K562 (cell line): ENCODE data around the gene NBEAL2. TPM values are rescaled to one million over a fixed set of nuclear protein-coding genes. Genes with fewer than 3 reads are reported as not detected.

Experiments
- ATAC-seq: fragments of 200-7000 bp; cut with Tn5 transposase; 3 replicates; pipeline ENCODE4 v1.9.1; 2020; ENCODE audit warnings: moderate library complexity
- BruUV-seq: library from RNA; stranded (reverse); fragments of 400-500 nt; replicated peaks from 2 replicates; lab custom pipeline; 2021; lab: Mats Ljungman, UMichigan
- CTCF ChIA-PET: fragments of 300-600 bp; formaldehyde crosslinking; extraction: SDS; loops from one replicate; lab custom pipeline; 2021; ENCODE audit warnings: low intra/inter-chr PET ratio; lab: Yijun Ruan, JAX
- POLR2A ChIA-PET: fragments of 300-600, 350-650 bp; sonication (Branson Sonifier 250); formaldehyde crosslinking; extraction: SDS; loops from one replicate; lab custom pipeline; 2021; ENCODE audit warnings: antibody characterized with exemption, inconsistent platforms; lab: Yijun Ruan, JAX
- DNase-seq, 4 experiments: peaks; one replicate each; pipeline versions ENCODE4 v3.0.0 to v3.0.0-alpha.2; 2011 to 2018; ENCODE audit warnings: low spot score in 3 of 4, mixed read lengths in 3 of 4; ENCODE audit errors: extremely low read depth in 1 of 4
- FAIRE-seq: peaks from 2 replicates; lab custom pipeline; 2011; peaks lifted over from hg19 to GRCh38; lab: Jason Lieb, UNC
- H2AFZ ChIP-seq: 2 replicates; pipeline ENCODE4 v1.6.0; 2011; ENCODE audit warnings: low read depth, low read length, control low read depth, inconsistent platforms
- H3K27ac ChIP-seq: fragments of 200-600 bp; 3 replicates; pipeline ENCODE4 v1.8.0; 2011; ENCODE audit warnings: low read depth, mild to moderate bottlenecking, control low read depth, inconsistent platforms, low read length, moderate library complexity, mixed read lengths; ENCODE audit errors: extremely low read depth
- H3K27me3 ChIP-seq, 2 experiments: fragments of 300-600 bp in 1 of 2; 2 replicates in 1 of 2; 3 replicates in 1 of 2; pipeline versions ENCODE4 v1.6.0 to v1.8.0; 2011; ENCODE audit warnings: inconsistent platforms in 2 of 2, low read length in 2 of 2, mild to moderate bottlenecking in 1 of 2, mixed read lengths in 1 of 2, moderate library complexity in 1 of 2; ENCODE audit not compliant: control insufficient read depth in 2 of 2, insufficient read depth in 2 of 2
- H3K36me3 ChIP-seq: fragments of 300-600 bp; 3 replicates; pipeline ENCODE4 v1.8.0; 2011; ENCODE audit warnings: mild to moderate bottlenecking, low read length, inconsistent platforms; ENCODE audit not compliant: control insufficient read depth, insufficient read depth
- H3K4me1 ChIP-seq, 2 experiments: fragments of 200-600 bp in 1 of 2; replicated peaks in 1 of 2; 2 replicates in 1 of 2; 3 replicates in 1 of 2; pipeline versions ENCODE4 v1.5.1 to v1.8.0; 2011; ENCODE audit warnings: inconsistent platforms in 2 of 2, low read length in 2 of 2, mild to moderate bottlenecking in 1 of 2, mixed read lengths in 1 of 2, moderate library complexity in 1 of 2; ENCODE audit not compliant: control insufficient read depth in 2 of 2, insufficient read depth in 2 of 2
- H3K4me2 ChIP-seq: 2 replicates; pipeline ENCODE4 v1.6.1; 2011; ENCODE audit warnings: low read length, control low read depth, inconsistent platforms, mixed read lengths; ENCODE audit not compliant: insufficient read depth
- H3K4me3 ChIP-seq: fragments of 200-600 bp; sonication (generic), shearing (Covaris generic); 2 replicates; pipeline ENCODE4 v1.5.1; 2016; ENCODE audit warnings: control low read depth, inconsistent platforms
- H3K79me2 ChIP-seq: fragments of 200-600 bp; 3 replicates; pipeline ENCODE4 v1.8.0; 2011; ENCODE audit warnings: low read length, inconsistent platforms; ENCODE audit not compliant: control insufficient read depth, insufficient read depth
- H3K9ac ChIP-seq, 2 experiments: 2 replicates each; pipeline versions ENCODE4 v1.6.0 to v1.6.1; 2011; ENCODE audit warnings: low read depth in 2 of 2, low read length in 2 of 2, control low read depth in 1 of 2, inconsistent platforms in 1 of 2, mild to moderate bottlenecking in 1 of 2, mixed read lengths in 1 of 2; ENCODE audit not compliant: insufficient read depth in 1 of 2
- H3K9me1 ChIP-seq: one replicate; pipeline ENCODE4 v1.6.0; 2011; ENCODE audit warnings: inconsistent platforms, mild to moderate bottlenecking, low read length, moderate library complexity; ENCODE audit not compliant: control insufficient read depth, insufficient read depth
- H3K9me3 ChIP-seq: replicated peaks from 2 replicates; pipeline ENCODE4 v1.5.1; 2011; ENCODE audit warnings: low read depth, low read length, inconsistent platforms; ENCODE audit not compliant: control insufficient read depth, insufficient read depth
- H4K20me1 ChIP-seq: replicated peaks from 2 replicates; pipeline ENCODE4 v1.6.1; 2011; ENCODE audit warnings: low read length, inconsistent platforms, mixed read lengths; ENCODE audit not compliant: control insufficient read depth, insufficient read depth
- BRF2 ChIP-seq: IDR thresholded peaks from 3 replicates; pipeline ENCODE4 v1.6.1; 2011; ENCODE audit warnings: borderline replicate concordance, mild to moderate bottlenecking; ENCODE audit not compliant: insufficient read length, insufficient read depth
- CEBPB ChIP-seq: fragments of 450-650 bp; IDR thresholded peaks from 2 replicates; pipeline ENCODE4 v1.6.1; 2016; ENCODE audit warnings: missing genetic modification characterization, missing compliant biosample characterization
- CEBPG ChIP-seq, 3 experiments: fragments of 200-800 bp in 1 of 3; sonication (Bioruptor generic) in 1 of 3; sonication (generic) in 1 of 3; formaldehyde crosslinking in 1 of 3; IDR thresholded peaks in 2 of 3; conservative IDR thresholded peaks in 1 of 3; 2 replicates each; pipeline versions ENCODE4 v1.6.1 to v1.8.0; 2016 to 2022; ENCODE audit warnings: missing compliant biosample characterization in 2 of 3, missing genetic modification characterization in 2 of 3, mild to moderate bottlenecking in 1 of 3, missing genetic modification reagents in 1 of 3
- ETV1 ChIP-seq: fragments of 450-650 bp; conservative IDR thresholded peaks from 2 replicates; pipeline ENCODE4 v1.6.1; 2016; ENCODE audit warnings: missing genetic modification characterization, control low read depth, low read depth, missing compliant biosample characterization
- SETDB1 ChIP-seq: IDR thresholded peaks from one replicate; pipeline ENCODE4 v1.6.1; 2012; ENCODE audit warnings: low read length, control low read depth, inconsistent platforms
- SMARCB1 ChIP-seq: IDR thresholded peaks from 2 replicates; pipeline ENCODE4 v1.6.1; 2011; ENCODE audit warnings: improper control_type of control experiment, low read depth; ENCODE audit not compliant: insufficient read length
- SOX6 ChIP-seq: fragments of 450-650 bp; IDR thresholded peaks from 2 replicates; pipeline ENCODE4 v1.6.1; 2014; ENCODE audit warnings: mild to moderate bottlenecking
- ZNF384 ChIP-seq: IDR thresholded peaks from 2 replicates; pipeline ENCODE4 v1.6.1; 2012; ENCODE audit warnings: low read depth, low read length, improper control_type of control experiment
- in situ Hi-C: fragments of 300-500 bp; cut with MboI; formaldehyde crosslinking; loops from 4 replicates; pipeline ENCODE4 v1.15.0; 2018; ENCODE audit warnings: inconsistent platforms, mixed read lengths
- intact Hi-C: fragments of 100-400 bp; cut with micrococcal nuclease; formaldehyde crosslinking; loops from 2 replicates; pipeline ENCODE4 v1.14.2; 2022
- polyA plus RNA-seq, 8 experiments: library from polyadenylated mRNA; depleted of rRNA in 4 of 8; stranded (reverse) in 5 of 8; unstranded in 3 of 8; fragments of >200 nt; fragmentation: Nextera tagmentation in 2 of 8; fragmentation: Illumina TruSeq in 1 of 8; extraction: Ambion mirVana in 2 of 8; extraction: Trizol in 1 of 8; gene quantifications; 2 replicates each; pipeline versions ENCODE4 v1.2.1 to v1.2.3, GENCODE V29; 2011 to 2014; ENCODE audit warnings: inconsistent platforms in 1 of 8, missing spikeins in 1 of 8
- total RNA-seq, 7 experiments: library from RNA; depleted of rRNA in 6 of 7; stranded (reverse); fragments of >200 nt in 6 of 7; fragmentation: Illumina TruSeq in 2 of 7; extraction: Trizol in 2 of 7; gene quantifications; 2 replicates each; pipeline versions ENCODE4 v1.2.1 to v1.2.3, GENCODE V29; 2011 to 2021; ENCODE audit warnings: low replicate concordance in 1 of 7

NBEAL2 gene
- total and polyA plus RNA-seq, 9 of the 15 experiments (the other 6 are each of a cell fraction or from before 2014, with no cell fraction given) = 0.06 to 114 (median 29.6) TPM

GRCh38 chr3:47047069-47047468 lies 67.6 kb downstream of the NBEAL2 start (continued):
- TF ChIP-seq ETV1 (tag) (no peak), SMARCB1 (no peak), ZNF384 (no peak)
- TF ChIP-seq, all 486 proteins: peak for 0

GRCh38 chr3:47047673-47048072 lies 68.2 kb downstream of the NBEAL2 start:
- intact Hi-C loops = no loop called here

More at GRCh38 chr3:47047673-47048072, 68.2 kb downstream of the NBEAL2 start:
- Histone ChIP-seq H3K4me2 (no peak overlapping the region), H3K36me3 (peaks cover 25% of the 10 kb centered on the region; the same call in 2 of the 3 replicates), H3K9ac (no peak overlapping the region), H3K4me3 (no peak overlapping the region), H3K27me3 (no peaks in the 10 kb centered on the region), H3K27ac (no peak overlapping the region), H3K9me1 (no peaks in the 10 kb centered on the region), H3K79me2 (peaks cover 6% of the 10 kb centered on the region; the same call in 2 of the 3 replicates), H3K4me1 (peaks cover 1 to 5% of the 10 kb centered on the region in 2 experiments; a peak in 2 of 5 replicates), H4K20me1 (no peaks in the 10 kb centered on the region), H2AFZ (no peak overlapping the region), H3K9me3 (no peaks in the 10 kb centered on the region)
- BruUV-seq = no TSS peak
- DNase-seq (no peak), FAIRE-seq (no peak), ATAC-seq (no peak; the same call in 1 of the 3 replicates)
- ChIA-PET CTCF (no interaction called here), POLR2A (interaction anchor here (1.1 kb wide), 1 partner anchor 15 kb away, joined by 3 read pairs; no protein-coding TSS in a partner anchor)
- TF ChIP-seq SETDB1 (no peak), CEBPG (CRISPR knock-in tag; IDR thresholded peaks at IDR 0.05) (no peak), CEBPG (tag; conservative IDR thresholded peaks at IDR 0.05 in 1 of 2, IDR thresholded peaks at IDR 0.05 in 1 of 2) (0 out of 4 replicates have a peak, but pooled peaks of 1 of the 2 experiments have one; percentile 5), BRF2 (no peak), SOX6 (peak; percentile 35; the same call in 1 of the 2 replicates), CEBPB (tag) (peak; percentile 27; the same call in 1 of the 2 replicates)
- in situ Hi-C loops = no loop called here
